Kidney epithelial cell (primary cell): ENCODE results near the gene TENM4. TPM values are rescaled to one million over a fixed set of nuclear protein-coding genes. Genes with fewer than 3 reads are reported as not detected.

ENCODE experiments used
- DNase-seq: peaks from one replicate; pipeline ENCODE4 v3.0.0-alpha.2; 2010; ENCODE audit warnings: low read depth
- H3K27me3 ChIP-seq: 2 replicates; pipeline ENCODE4 v1.6.0; 2011; ENCODE audit warnings: low read length; ENCODE audit not compliant: control insufficient read depth, insufficient read depth
- H3K36me3 ChIP-seq: 2 replicates; pipeline ENCODE4 v1.5.1; 2011; ENCODE audit warnings: low read length; ENCODE audit not compliant: control insufficient read depth, insufficient read depth
- H3K4me3 ChIP-seq: 2 replicates; pipeline ENCODE4 v1.5.1; 2011; ENCODE audit warnings: low read depth, mild to moderate bottlenecking, control low read depth, low read length
- CTCF ChIP-seq: IDR thresholded peaks from 2 replicates; pipeline ENCODE4 v1.5.1; 2011; ENCODE audit warnings: mild to moderate bottlenecking, moderate library complexity, low read length, control low read depth, inconsistent platforms; ENCODE audit not compliant: insufficient read depth, poor library complexity, severe bottlenecking
- total RNA-seq: library from RNA; depleted of rRNA; stranded (reverse); fragments of >200 nt; gene quantifications from 2 replicates; pipeline ENCODE4 v1.2.3, GENCODE V29; 2015

The TENM4 gene
- total RNA-seq, 1 donor from 2014 or later, result 35.3 TPM

DNA sequence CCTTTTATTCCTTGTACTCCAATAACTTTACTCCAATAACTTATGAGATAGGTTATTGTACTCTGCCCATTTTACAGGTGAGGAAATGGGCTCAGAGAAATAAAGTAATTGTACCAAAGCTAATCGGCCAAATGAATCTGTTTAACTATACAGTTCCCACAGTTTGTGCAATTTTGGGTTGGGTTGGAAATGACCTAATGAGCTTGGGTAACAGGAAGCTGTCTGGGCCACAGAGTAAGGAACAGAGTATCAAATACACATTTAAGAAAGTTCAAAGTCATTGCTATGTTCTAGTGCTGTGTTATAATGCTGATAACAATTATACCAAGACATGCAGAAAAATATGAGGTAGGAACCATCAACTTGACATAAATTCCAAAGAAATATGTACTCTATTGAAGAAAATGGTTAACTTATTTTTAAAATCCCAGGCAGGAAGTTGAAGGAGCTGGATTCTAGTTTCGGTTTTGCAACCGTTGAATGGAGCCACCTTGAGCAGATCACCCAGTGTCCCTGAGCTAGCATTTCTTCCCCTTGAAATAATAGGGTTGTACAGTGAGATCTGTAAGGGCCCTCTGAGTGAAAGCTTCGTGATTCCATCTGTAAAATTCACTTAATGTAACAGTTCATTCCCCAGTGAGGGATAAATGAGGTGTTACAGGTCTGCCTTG, 505.3 kb downstream of the TENM4 start:
- H3K27me3 ChIP-seq, result no peaks in the 10 kb centered on the region
- no peak for DNase-seq
- H3K4me3 ChIP-seq, result no peak overlapping the region
- TF ChIP-seq CTCF, result no peak
- no peaks in the 10 kb centered on the region for H3K36me3 ChIP-seq

DNA sequence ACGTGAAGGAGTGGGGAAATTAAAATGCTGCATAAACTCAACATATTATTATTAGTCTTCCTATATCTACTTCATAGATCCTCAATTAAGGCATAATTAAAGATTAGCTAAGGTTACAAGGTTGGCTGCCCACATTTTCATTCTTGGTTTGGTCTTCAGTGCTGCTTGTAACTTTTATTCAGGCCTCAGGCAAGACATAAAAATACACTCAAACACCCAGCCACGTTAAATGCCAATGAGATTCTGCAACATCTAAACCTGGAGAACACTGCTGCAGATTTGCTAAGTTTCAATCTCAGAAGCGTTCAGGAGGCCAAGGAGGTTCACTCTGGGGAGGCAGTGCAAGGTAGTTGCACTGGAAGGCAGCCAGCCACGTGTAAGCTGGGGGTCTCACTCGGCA, 507.5 kb downstream of the TENM4 start:
- DNase-seq, result no peak
- no peak for TF ChIP-seq CTCF
- H3K27me3 ChIP-seq, result no peaks in the 10 kb centered on the region
- no peak overlapping the region for H3K4me3 ChIP-seq
- no peaks in the 10 kb centered on the region for H3K36me3 ChIP-seq

DNA sequence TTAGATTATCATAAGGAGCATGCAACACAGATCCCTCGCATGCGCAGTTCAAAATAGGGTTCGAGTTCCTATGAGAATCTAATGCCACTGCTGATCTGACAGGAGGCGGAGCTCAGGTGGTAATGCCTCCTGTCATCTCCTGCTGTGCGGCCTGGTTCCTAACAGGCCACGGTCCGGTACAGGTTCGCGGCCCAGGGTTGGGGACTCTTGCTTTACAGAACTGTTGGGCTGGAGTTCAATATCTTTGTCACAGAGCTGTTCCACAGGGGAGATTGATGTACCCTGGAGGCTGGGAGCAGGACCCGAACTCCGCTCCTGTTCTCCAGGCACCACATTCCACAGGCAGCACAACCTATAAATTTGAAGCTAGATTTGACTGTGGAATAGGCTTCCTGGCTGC, 508.1 kb downstream of the TENM4 start:
- no peak for DNase-seq
- H3K27me3 ChIP-seq, result no peaks in the 10 kb centered on the region
- no peaks in the 10 kb centered on the region for H3K36me3 ChIP-seq
- H3K4me3 ChIP-seq, result no peak overlapping the region
- no peak for TF ChIP-seq CTCF

- H3K4me3 ChIP-seq, result no peak overlapping the region
- no peak for DNase-seq
- H3K27me3 ChIP-seq, result no peaks in the 10 kb centered on the region
- TF ChIP-seq CTCF, result no peak
- no peaks in the 10 kb centered on the region for H3K36me3 ChIP-seq
These were observed 508.9 kb downstream of the TENM4 start for GRCh38 chr11:78931891-78932290.

DNA sequence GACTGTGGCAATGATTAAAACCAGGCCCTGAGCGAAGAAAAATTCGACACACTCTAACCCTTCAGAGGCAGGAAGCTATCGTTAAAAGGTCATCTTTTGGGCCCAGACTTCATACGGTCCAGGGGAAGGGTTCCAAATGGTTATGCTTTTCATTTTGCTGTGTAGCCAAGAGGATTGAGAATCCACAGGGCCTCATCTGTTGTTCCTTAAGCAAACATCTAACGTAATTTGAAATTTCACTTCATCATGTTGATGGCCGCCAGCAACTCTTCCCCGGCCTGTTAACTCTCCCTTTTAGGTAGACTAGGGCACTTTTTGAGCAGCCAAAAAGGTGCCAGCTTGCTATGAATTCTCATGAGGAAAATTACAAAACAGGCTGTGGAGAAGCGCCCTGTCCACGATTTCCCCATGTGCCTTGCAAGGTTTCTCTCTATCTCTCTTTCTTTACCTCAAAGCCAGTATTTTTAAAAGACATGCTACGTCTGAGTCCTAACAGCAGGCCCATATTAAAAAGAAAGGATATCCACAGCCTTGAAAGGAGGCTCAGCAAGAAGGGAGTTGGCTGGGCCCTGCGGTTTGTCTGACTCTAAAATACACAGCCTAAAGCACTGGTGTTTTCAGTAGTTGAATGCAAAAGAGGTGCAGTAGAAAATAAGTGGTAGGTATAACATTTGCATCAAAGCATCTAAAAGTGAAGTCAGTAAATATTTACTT, 509.9 kb downstream of the TENM4 start:
- no peak overlapping the region for H3K4me3 ChIP-seq
- TF ChIP-seq CTCF, result no peak
- H3K27me3 ChIP-seq, result no peaks in the 10 kb centered on the region
- DNase-seq, result no peak
- H3K36me3 ChIP-seq, result no peaks in the 10 kb centered on the region

- Histone ChIP-seq H3K27me3 (no peaks in the 10 kb centered on the region), H3K36me3 (no peaks in the 10 kb centered on the region), H3K4me3 (no peak overlapping the region)
- TF ChIP-seq CTCF, result no peak
- no peak for DNase-seq
These were observed 511.0 kb downstream of the TENM4 start for GRCh38 chr11:78929906-78930220.
